Mesenchymal stem cell (in vitro differentiated cells and primary cell): Measurements from ENCODE around the gene CLASRP.
"Not testable (repeated sequence)": the region's sequence is repeated elsewhere in the genome, so short reads cannot be mapped to it uniquely, and the experiment has no call there.

Source experiments
- DNase-seq: peaks from one replicate; pipeline ENCODE4 v3.0.0-alpha.2; 2013
- H2AFZ ChIP-seq: one replicate; pipeline ENCODE4 v1.6.1; 2013; ENCODE audit warnings: low read depth, mild to moderate bottlenecking, control low read depth, inconsistent platforms, low read length, moderate library complexity
- H2AK5ac ChIP-seq: 2 replicates; pipeline ENCODE4 v1.6.1; 2013; ENCODE audit warnings: low read length, moderate library complexity, mild to moderate bottlenecking, inconsistent platforms; ENCODE audit not compliant: severe bottlenecking
- H2BK120ac ChIP-seq: one replicate; pipeline ENCODE4 v1.6.1; 2013; ENCODE audit warnings: low read depth, mild to moderate bottlenecking, inconsistent platforms, low read length, moderate library complexity
- H2BK12ac ChIP-seq, 2 experiments: one replicate each; pipeline ENCODE4 v1.6.1; 2013; ENCODE audit warnings: inconsistent platforms in 2 of 2, low read length in 2 of 2, mild to moderate bottlenecking in 2 of 2, moderate library complexity in 2 of 2, control low read depth in 1 of 2
- H2BK15ac ChIP-seq: one replicate; pipeline ENCODE4 v1.6.1; 2013; ENCODE audit warnings: mild to moderate bottlenecking, low read depth, inconsistent platforms; ENCODE audit not compliant: poor library complexity, severe bottlenecking
- H2BK5ac ChIP-seq: 2 replicates; pipeline ENCODE4 v1.6.1; 2013; ENCODE audit warnings: low read depth, mild to moderate bottlenecking, low read length, control low read depth, inconsistent platforms; ENCODE audit not compliant: poor library complexity, severe bottlenecking
- H3K14ac ChIP-seq, 2 experiments: one replicate each; pipeline ENCODE4 v1.6.1; 2013; ENCODE audit warnings: inconsistent platforms in 2 of 2, low read length in 2 of 2, control low read depth in 1 of 2, mild to moderate bottlenecking in 1 of 2, moderate library complexity in 1 of 2
- H3K18ac ChIP-seq, 2 experiments: one replicate each; pipeline ENCODE4 v1.6.1; 2013; ENCODE audit warnings: inconsistent platforms in 2 of 2, low read length in 2 of 2, control low read depth in 1 of 2, low read depth in 1 of 2, mild to moderate bottlenecking in 1 of 2
- H3K23ac ChIP-seq, 2 experiments: one replicate each; pipeline ENCODE4 v1.6.1; 2013; ENCODE audit warnings: inconsistent platforms in 2 of 2, low read length in 2 of 2, mild to moderate bottlenecking in 2 of 2, moderate library complexity in 2 of 2, control low read depth in 1 of 2
- H3K27ac ChIP-seq: 2 replicates; pipeline ENCODE4 v1.5.1; 2013; ENCODE audit warnings: mild to moderate bottlenecking, moderate library complexity, low read length, control low read depth, inconsistent platforms; ENCODE audit not compliant: poor library complexity, severe bottlenecking
- H3K27me3 ChIP-seq, 2 experiments: 2 replicates each; pipeline versions ENCODE4 v1.6.1 to v1.7.0; 2013; ENCODE audit warnings: low read length in 2 of 2, mild to moderate bottlenecking in 2 of 2, moderate library complexity in 2 of 2, control low read depth in 1 of 2, inconsistent platforms in 1 of 2; ENCODE audit not compliant: control insufficient read depth in 1 of 2, insufficient read depth in 1 of 2
- H3K36me3 ChIP-seq, 2 experiments: 2 replicates each; pipeline versions ENCODE4 v1.6.1 to v1.7.0; 2013; ENCODE audit warnings: low read length in 2 of 2, control low read depth in 1 of 2, inconsistent platforms in 1 of 2, low read depth in 1 of 2, mild to moderate bottlenecking in 1 of 2; ENCODE audit not compliant: insufficient read depth in 2 of 2, control insufficient read depth in 1 of 2
- H3K4ac ChIP-seq, 2 experiments: one replicate each; pipeline ENCODE4 v1.6.1; 2013; ENCODE audit warnings: inconsistent platforms in 2 of 2, low read length in 2 of 2, mild to moderate bottlenecking in 2 of 2, moderate library complexity in 2 of 2, control low read depth in 1 of 2, low read depth in 1 of 2
- H3K4me1 ChIP-seq: 2 replicates; pipeline ENCODE4 v1.6.1; 2013; ENCODE audit warnings: low read depth, low read length, control low read depth; ENCODE audit not compliant: control insufficient read depth, insufficient read depth
- H3K4me2 ChIP-seq: 2 replicates; pipeline ENCODE4 v1.6.1; 2013; ENCODE audit warnings: low read length, mild to moderate bottlenecking, inconsistent platforms; ENCODE audit not compliant: poor library complexity, severe bottlenecking
- H3K4me3 ChIP-seq, 2 experiments: 2 replicates each; pipeline versions ENCODE4 v1.5.1 to v1.7.0; 2013; ENCODE audit warnings: low read length in 2 of 2, mild to moderate bottlenecking in 2 of 2, control low read depth in 1 of 2, low read depth in 1 of 2; ENCODE audit not compliant: insufficient read depth in 1 of 2
- H3K79me1 ChIP-seq: replicated peaks from 2 replicates; pipeline ENCODE4 v1.6.1; 2013; ENCODE audit warnings: mild to moderate bottlenecking, control low read depth, low read length, inconsistent platforms; ENCODE audit not compliant: poor library complexity, severe bottlenecking
- H3K9ac ChIP-seq: 2 replicates; pipeline ENCODE4 v1.7.0; 2013; ENCODE audit warnings: mild to moderate bottlenecking, low read length, moderate library complexity
- H3K9me3 ChIP-seq: 2 replicates; pipeline ENCODE4 v1.7.0; 2013; ENCODE audit warnings: mild to moderate bottlenecking, low read length; ENCODE audit not compliant: control insufficient read depth
- H4K8ac ChIP-seq: one replicate; pipeline ENCODE4 v1.6.1; 2013; ENCODE audit warnings: inconsistent platforms, mild to moderate bottlenecking, low read length, moderate library complexity
- H4K91ac ChIP-seq: one replicate; pipeline ENCODE4 v1.6.1; 2013; ENCODE audit warnings: mild to moderate bottlenecking, low read length, inconsistent platforms
- WGBS: methylation state at CpG from one replicate; pipeline ENCODE4 v1.1.7; 2013; ENCODE audit warnings: mixed read lengths; 5-methylcytosine and 5-hydroxymethylcytosine counted together

CLASRP gene

GRCh38 chr19:44999131-44999925, 39.5 kb upstream of the CLASRP start:
- not testable (repeated sequence) for H3K27ac ChIP-seq, H3K9ac ChIP-seq

GRCh38 chr19:45000665-45001064, 38.2 kb upstream of the CLASRP start:
- H2BK5ac ChIP-seq, H3K27me3 ChIP-seq, H3K4me1 ChIP-seq, H3K27ac ChIP-seq, H2BK15ac ChIP-seq, H3K14ac ChIP-seq, H3K9me3 ChIP-seq, DNase-seq, H2AK5ac ChIP-seq, H3K23ac ChIP-seq, H3K79me1 ChIP-seq: not testable (repeated sequence)
- Histone ChIP-seq H3K9ac (peak overlapping the region; percentile 83), H4K91ac (peak overlapping the region; percentile 2), H2BK120ac (peak overlapping the region; percentile 39), H2AFZ (peak overlapping the region; percentile 77), H2BK12ac (peak overlapping the region in 1 of 2 experiments; percentile 85), H3K18ac (peak overlapping the region; percentile 14 to 93), H3K4ac (peak overlapping the region in 1 of 2 experiments; percentile 81), H4K8ac (peak overlapping the region; percentile 83), H3K4me3 (peak overlapping the region; percentile 40 to 75), H3K4me2 (peak overlapping the region; percentile 78), H3K36me3 (peaks cover 7 to 15% of the 10 kb centered on the region in 2 experiments)
- 85% methylated on average over 19 of the region's 19 CpGs for WGBS

More at GRCh38 chr19:44999131-44999925, 39.5 kb upstream of the CLASRP start:
- H2BK5ac ChIP-seq, H2BK12ac ChIP-seq, H2AK5ac ChIP-seq, H3K4me2 ChIP-seq, H3K14ac ChIP-seq, H2BK120ac ChIP-seq, H2BK15ac ChIP-seq, H3K4ac ChIP-seq, H3K23ac ChIP-seq, H3K27me3 ChIP-seq, H3K4me3 ChIP-seq, H3K4me1 ChIP-seq, H3K79me1 ChIP-seq, H3K9me3 ChIP-seq, H4K8ac ChIP-seq, H3K18ac ChIP-seq, H4K91ac ChIP-seq, DNase-seq, H2AFZ ChIP-seq: not testable (repeated sequence)
- 81% methylated on average over 10 of the region's 12 CpGs for WGBS
- H3K36me3 ChIP-seq: peaks cover 5 to 17% of the 10 kb centered on the region in 2 experiments

GRCh38 chr19:45001087-45001739, 37.6 kb upstream of the CLASRP start, which contains the start of gene RELB:
TSS of gene RELB (plus strand) at chr19:45001464. CDS start at chr19:45001580, 116 bp downstream.
- H2BK12ac ChIP-seq: peak within 1 kb of the TSS in 1 of 2 experiments; percentile 85
- H4K8ac ChIP-seq: peak within 1 kb of the TSS; percentile 83
- H2BK5ac ChIP-seq: peak within 1 kb of the TSS; percentile 14
- peak; percentile 91 for DNase-seq
- 3% methylated on average over 47 of the region's 79 CpGs for WGBS
- H3K4me2 ChIP-seq: peak within 1 kb of the TSS; percentile 82
- H3K79me1 ChIP-seq: peaks cover 6% of the 10 kb centered on the region
- no peaks in the 10 kb centered on the region for H3K9me3 ChIP-seq
- H2AFZ ChIP-seq: peak within 1 kb of the TSS; percentile 79
- H2AK5ac ChIP-seq: no peak within 1 kb of the TSS
- H2BK15ac ChIP-seq: no peak within 1 kb of the TSS
- peaks cover 7 to 19% of the 10 kb centered on the region in 2 experiments for H3K36me3 ChIP-seq
- H3K14ac ChIP-seq: peak within 1 kb of the TSS in 1 of 2 experiments; percentile 92
- peak within 1 kb of the TSS; percentile 77 to 87 for H3K4me3 ChIP-seq
- H3K23ac ChIP-seq: peak within 1 kb of the TSS in 1 of 2 experiments; percentile 83
- H3K27me3 ChIP-seq: no peaks in the 10 kb centered on the region
- peak within 1 kb of the TSS in 1 of 2 experiments; percentile 81 for H3K4ac ChIP-seq
- H4K91ac ChIP-seq: peak within 1 kb of the TSS; percentile 2
- peak within 1 kb of the TSS; percentile 73 to 93 for H3K18ac ChIP-seq
- peak within 1 kb of the TSS; percentile 91 for H3K9ac ChIP-seq
- H2BK120ac ChIP-seq: peak within 1 kb of the TSS; percentile 52
- peak within 1 kb of the TSS; percentile 72 for H3K27ac ChIP-seq
- H3K4me1 ChIP-seq: peaks cover 6% of the 10 kb centered on the region

DNA sequence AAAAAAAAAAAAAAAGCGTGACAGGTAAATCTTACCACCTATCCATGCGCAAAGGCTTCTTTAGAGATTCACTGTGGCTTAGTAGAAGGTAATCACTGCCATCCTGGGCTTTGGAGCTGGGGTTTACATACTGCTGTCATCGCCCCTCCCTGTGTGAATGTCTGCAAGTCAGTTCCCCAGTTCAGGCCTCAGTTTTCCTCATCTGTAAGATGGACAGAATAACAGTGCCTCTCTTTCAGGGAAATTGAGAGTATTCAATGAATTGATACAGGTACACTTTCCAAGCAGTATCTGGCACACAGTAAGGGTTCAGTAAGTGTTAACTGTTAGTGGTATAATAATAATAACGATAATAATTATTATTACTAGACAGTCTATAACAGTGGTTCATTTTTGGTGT, 35.4 kb upstream of the CLASRP start:
- Histone ChIP-seq H3K27ac (no peak overlapping the region), H3K27me3 (no peaks in the 10 kb centered on the region), H3K18ac (no peak overlapping the region), H2AK5ac (no peak overlapping the region), H3K23ac (no peak overlapping the region), H4K8ac (no peak overlapping the region), H2BK15ac (no peak overlapping the region), H3K14ac (no peak overlapping the region), H3K4me3 (no peak overlapping the region), H2BK5ac (no peak overlapping the region), H4K91ac (no peak overlapping the region), H3K36me3 (peaks cover 13 to 27% of the 10 kb centered on the region in 2 experiments), H2BK120ac (no peak overlapping the region), H3K4ac (no peak overlapping the region), H3K9me3 (no peaks in the 10 kb centered on the region), H3K4me1 (peaks cover 6% of the 10 kb centered on the region), H3K79me1 (peaks cover 9% of the 10 kb centered on the region), H3K9ac (no peak overlapping the region), H3K4me2 (no peak overlapping the region), H2AFZ (no peak overlapping the region), H2BK12ac (no peak overlapping the region)
- WGBS: 100% methylated on average over 2 of the region's 4 CpGs
- DNase-seq: no peak
